B cell (primary cell): ENCODE data around the gene TMEM106C.

Source experiments
- CTCF ChIP-seq: fragments of 200-600 bp; IDR thresholded peaks from one replicate; pipeline ENCODE4 v1.8.0; 2022; ENCODE audit warnings: antibody characterized with exemption, mild to moderate bottlenecking
- EZH2 ChIP-seq: IDR thresholded peaks from 2 replicates; pipeline ENCODE4 v1.6.1; 2012; ENCODE audit warnings: borderline replicate concordance, low read depth, mild to moderate bottlenecking, moderate library complexity, low read length; ENCODE audit not compliant: insufficient read depth, poor library complexity, severe bottlenecking

GRCh38 chr12:47979686-47980085 lies 16.3 kb downstream of the TMEM106C start:
- TF ChIP-seq CTCF (no peak), EZH2 (no peak)
